Endodermal cell (in vitro differentiated cells): ENCODE data around the gene FAM9C. TPM values are rescaled to one million over a fixed set of nuclear protein-coding genes. Genes with fewer than 3 reads are reported as not detected.

Experiments
- DNase-seq: peaks from one replicate; pipeline ENCODE4 v3.0.0-alpha.2; 2017
- H3K27ac ChIP-seq: 2 replicates; pipeline ENCODE4 v1.5.1; 2013; ENCODE audit warnings: mild to moderate bottlenecking, low read depth, low read length, moderate library complexity
- H3K27me3 ChIP-seq: 2 replicates; pipeline ENCODE4 v1.6.1; 2013; ENCODE audit warnings: mild to moderate bottlenecking, low read length, moderate library complexity; ENCODE audit not compliant: insufficient read depth, control insufficient read depth, poor library complexity, severe bottlenecking
- H3K36me3 ChIP-seq: 2 replicates; pipeline ENCODE4 v1.7.0; 2013; ENCODE audit warnings: mild to moderate bottlenecking, low read length, moderate library complexity; ENCODE audit not compliant: control insufficient read depth, insufficient read depth
- H3K4me1 ChIP-seq: one replicate; pipeline ENCODE4 v1.7.0; 2013; ENCODE audit warnings: low read length; ENCODE audit not compliant: control insufficient read depth, insufficient read depth
- H3K4me3 ChIP-seq: 2 replicates; pipeline ENCODE4 v1.5.1; 2013; ENCODE audit warnings: mild to moderate bottlenecking, low read length, moderate library complexity
- H3K9ac ChIP-seq: 2 replicates; pipeline ENCODE4 v1.6.1; 2013; ENCODE audit warnings: mild to moderate bottlenecking, low read length, moderate library complexity; ENCODE audit not compliant: poor library complexity, severe bottlenecking; ENCODE audit errors: extremely low read depth
- H3K9me3 ChIP-seq: 2 replicates; pipeline ENCODE4 v1.6.1; 2013; ENCODE audit warnings: mild to moderate bottlenecking, low read length, moderate library complexity; ENCODE audit not compliant: control insufficient read depth
- H3K27ac Mint-ChIP-seq: 2 replicates; pipeline ENCODE4 v1.8.0; 2020; ENCODE audit warnings: mixed read lengths
- H3K27me3 Mint-ChIP-seq: 2 replicates; pipeline ENCODE4 v1.8.0; 2021; ENCODE audit warnings: mild to moderate bottlenecking, mixed read lengths; ENCODE audit not compliant: insufficient read depth
- H3K36me3 Mint-ChIP-seq: 2 replicates; pipeline ENCODE4 v1.8.0; 2020; ENCODE audit warnings: low read depth, mixed read lengths
- H3K4me1 Mint-ChIP-seq: 2 replicates; pipeline ENCODE4 v1.8.0; 2020; ENCODE audit warnings: mixed read lengths
- H3K4me3 Mint-ChIP-seq: 2 replicates; pipeline ENCODE4 v1.8.0; 2020; ENCODE audit warnings: mild to moderate bottlenecking, moderate library complexity, mixed read lengths
- H3K9me3 Mint-ChIP-seq: 2 replicates; pipeline ENCODE4 v1.8.0; 2020; ENCODE audit warnings: mild to moderate bottlenecking, mixed read lengths
- CTCF ChIP-seq: fragments of 200-600 bp; sonication (generic); conservative IDR thresholded peaks from 2 replicates; pipeline ENCODE4 v1.5.0; 2021; ENCODE audit warnings: antibody characterized with exemption, mild to moderate bottlenecking
- WGBS, 2 experiments: methylation state at CpG; one replicate each; pipeline versions ENCODE4 v1.1.5 to v1.1.7; 2013; ENCODE audit warnings: missing lambda C conversion rate in 2 of 2, mixed read lengths in 1 of 2; ENCODE audit not compliant: insufficient coverage in 1 of 2, insufficient read length in 1 of 2; 5-methylcytosine and 5-hydroxymethylcytosine counted together
- total RNA-seq, 2 donors: library from RNA; stranded (reverse); fragmentation: NEBNext Ultra II Directional in 1 of 2; extraction: Animal tissue kit (Norgen Biotek cat#: 25700) in 1 of 2; gene quantifications; 2 replicates in 1 of 2; 3 replicates in 1 of 2; pipeline ENCODE4 v1.2.1, GENCODE V29; 2021

Gene FAM9C
- total RNA-seq, 2 donors from 2014 or later, result not detected

DNA sequence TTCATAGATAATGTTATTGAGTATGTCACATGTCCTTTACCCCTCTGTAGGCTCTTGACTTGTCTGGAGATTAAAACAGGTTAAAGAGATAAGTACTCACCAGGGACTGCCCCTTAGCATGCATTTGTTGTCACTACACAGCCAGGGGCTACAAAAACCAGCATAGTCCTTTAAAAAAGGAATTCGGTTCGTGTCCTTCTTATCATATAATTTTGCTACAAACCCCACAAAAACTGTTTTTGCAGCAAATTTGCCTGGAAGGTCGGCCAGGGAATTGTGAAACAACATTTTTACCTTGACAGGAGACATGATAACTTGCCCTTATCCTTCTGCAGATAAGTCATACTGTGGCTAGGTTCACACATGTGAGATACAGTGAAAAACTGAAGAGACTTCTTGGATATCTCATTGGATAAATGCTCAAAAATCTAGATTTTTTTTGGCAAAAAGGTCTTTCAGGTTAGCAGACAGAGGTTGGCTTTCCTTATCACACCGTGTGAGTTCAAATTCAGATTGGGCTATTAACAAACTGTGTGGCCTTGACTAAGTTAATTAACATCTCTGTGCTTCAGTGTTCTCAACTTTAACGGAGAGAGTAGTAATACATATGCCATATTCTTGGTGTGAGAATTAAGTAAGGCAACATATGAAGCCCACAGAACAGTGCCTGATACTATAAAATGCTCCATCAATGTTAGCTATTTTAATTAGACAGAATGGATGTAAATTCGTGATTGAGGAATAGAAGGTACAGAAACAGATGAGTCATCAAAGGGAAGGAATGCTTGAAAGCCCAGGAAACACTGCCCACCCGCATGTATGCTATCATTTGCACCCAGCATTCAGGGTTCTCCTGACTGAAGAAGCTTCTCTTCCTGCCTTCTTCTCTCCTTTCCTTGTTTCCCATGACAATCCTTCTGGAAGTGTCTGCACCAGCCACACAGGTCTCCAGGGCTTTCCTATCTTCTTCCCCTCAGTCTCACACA is 30.0 kb downstream of the FAM9C start:
- no peak for TF ChIP-seq CTCF
- Histone ChIP-seq H3K36me3 (no peaks in the 10 kb centered on the region), H3K27ac (no peak overlapping the region), H3K4me1 (no peaks in the 10 kb centered on the region), H3K9me3 (no peaks in the 10 kb centered on the region), H3K4me3 (no peak overlapping the region), H3K9ac (no peak overlapping the region), H3K27me3 (no peaks in the 10 kb centered on the region)
- DNase-seq, result peak; percentile 61
- H3K27me3 Mint-ChIP-seq, result no peaks in the 10 kb centered on the region
- H3K4me3 Mint-ChIP-seq, result no peak overlapping the region
- H3K9me3 Mint-ChIP-seq, result peaks cover 54% of the 10 kb centered on the region
- H3K36me3 Mint-ChIP-seq, result no peaks in the 10 kb centered on the region
- peak overlapping the region; percentile 46 for H3K27ac Mint-ChIP-seq
- WGBS, 2 experiments, result 29% methylated on average over 7 of the region's 7 CpGs; no CpG with 5 or more reads in 1 of the 2 experiments
- peaks cover 26% of the 10 kb centered on the region for H3K4me1 Mint-ChIP-seq

DNA sequence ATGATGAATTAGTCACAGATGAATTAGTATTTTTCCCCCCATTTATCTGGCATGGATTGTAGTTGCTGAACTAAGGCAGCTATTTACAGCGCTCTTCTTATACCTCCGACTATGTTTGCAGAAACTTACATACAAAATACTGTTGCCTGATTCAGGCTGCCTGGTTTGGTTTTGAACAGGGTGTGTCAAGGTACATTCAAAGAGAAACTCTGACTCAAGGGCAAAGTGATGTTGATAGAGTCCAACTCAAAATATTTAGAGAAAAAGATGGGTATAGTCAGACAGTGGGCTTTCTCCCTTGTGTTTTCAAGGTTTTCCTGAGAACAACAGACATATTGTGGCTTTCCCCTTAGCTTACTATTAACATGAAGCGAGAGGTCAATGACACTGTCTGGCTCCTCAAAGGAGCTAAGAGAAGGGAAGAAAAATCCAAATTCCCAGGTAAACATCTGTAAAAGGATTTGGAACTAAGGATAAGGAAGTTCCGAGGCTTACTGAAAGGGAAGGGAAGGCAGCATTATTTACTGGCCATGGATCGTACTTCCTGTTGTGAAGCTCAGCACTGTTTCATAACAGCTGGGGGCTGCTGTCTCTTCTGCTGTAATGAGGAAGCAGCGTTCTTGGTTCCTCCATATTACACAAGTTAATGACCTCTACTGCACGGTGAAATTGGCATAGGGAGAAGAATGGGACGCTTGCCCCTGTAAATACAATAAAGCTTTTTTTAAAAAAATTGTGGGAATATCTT is 30.9 kb downstream of the FAM9C start:
- no peaks in the 10 kb centered on the region for H3K36me3 Mint-ChIP-seq
- 52% methylated on average over 6 of the region's 8 CpGs; no CpG with 5 or more reads in 1 of the 2 experiments for WGBS, 2 experiments
- no peaks in the 10 kb centered on the region for H3K27me3 ChIP-seq
- H3K4me1 ChIP-seq, result no peaks in the 10 kb centered on the region
- no peaks in the 10 kb centered on the region for H3K9me3 ChIP-seq
- no peaks in the 10 kb centered on the region for H3K27me3 Mint-ChIP-seq
- H3K9me3 Mint-ChIP-seq, result peaks cover 54% of the 10 kb centered on the region
- H3K4me3 Mint-ChIP-seq, result no peak overlapping the region
- H3K36me3 ChIP-seq, result no peaks in the 10 kb centered on the region
- no peak for TF ChIP-seq CTCF
- no peak overlapping the region for H3K27ac ChIP-seq
- DNase-seq, result no peak
- H3K27ac Mint-ChIP-seq, result peak overlapping the region; percentile 46
- H3K4me1 Mint-ChIP-seq, result peaks cover 26% of the 10 kb centered on the region
- no peak overlapping the region for H3K4me3 ChIP-seq
- no peak overlapping the region for H3K9ac ChIP-seq

DNA sequence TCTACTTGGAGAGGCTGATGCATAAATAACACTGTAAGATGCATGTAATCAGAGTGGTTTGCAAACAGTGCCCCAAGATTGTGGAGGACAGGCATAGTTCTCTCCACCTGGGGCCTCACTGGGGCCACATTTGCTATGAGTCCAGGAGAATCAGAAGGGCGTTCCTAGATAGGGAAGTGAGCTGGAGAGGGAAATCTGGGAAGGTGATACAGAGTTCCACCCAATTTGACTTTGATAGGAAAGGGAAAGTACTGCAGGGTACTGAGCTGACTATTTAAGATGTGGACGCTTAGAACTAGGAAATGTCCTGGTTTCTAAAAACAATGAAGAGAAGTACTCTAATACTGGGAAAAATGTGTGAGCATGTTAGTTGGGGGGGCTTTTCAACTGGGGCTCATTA is 33.9 kb downstream of the FAM9C start:
- H3K27ac Mint-ChIP-seq, result no peak overlapping the region

More for the DNA sequence above, 33.9 kb downstream of the FAM9C start:
- Mint-ChIP-seq H3K4me1 (peaks cover 22% of the 10 kb centered on the region), H3K27me3 (no peaks in the 10 kb centered on the region), H3K4me3 (no peak overlapping the region), H3K36me3 (no peaks in the 10 kb centered on the region), H3K9me3 (peaks cover 45% of the 10 kb centered on the region)
- DNase-seq, result no peak
- WGBS, 2 experiments, result 98% methylated on average over 2 of the region's 2 CpGs; no CpG with 5 or more reads in 1 of the 2 experiments
- Histone ChIP-seq H3K4me1 (no peaks in the 10 kb centered on the region), H3K27me3 (no peaks in the 10 kb centered on the region), H3K27ac (no peak overlapping the region), H3K4me3 (no peak overlapping the region), H3K9ac (no peak overlapping the region), H3K36me3 (no peaks in the 10 kb centered on the region), H3K9me3 (no peaks in the 10 kb centered on the region)
- TF ChIP-seq CTCF, result no peak
